Loucy (cell line): ENCODE data around the gene NOCT.

Experiments
- H2AFZ ChIP-seq: fragments of 200-600 bp; sonication (generic); 2 replicates; pipeline ENCODE4 v1.6.0; 2016; ENCODE audit warnings: antibody characterized with exemption, mild to moderate bottlenecking, low read length, moderate library complexity
- H3F3A ChIP-seq: fragments of 200-600 bp; 2 replicates; pipeline ENCODE4 v1.6.0; 2016; ENCODE audit warnings: antibody characterized with exemption, low read depth, mild to moderate bottlenecking
- H3K27me3 ChIP-seq: fragments of 200-600 bp; sonication (generic); 2 replicates; pipeline ENCODE4 v1.6.1; 2014; ENCODE audit warnings: low read length, mild to moderate bottlenecking; ENCODE audit not compliant: insufficient read depth, poor library complexity, severe bottlenecking
- H3K36me3 ChIP-seq: fragments of 200-600 bp; sonication (generic); 2 replicates; pipeline ENCODE4 v1.6.1; 2016; ENCODE audit warnings: low read length; ENCODE audit not compliant: insufficient read depth
- H3K4me1 ChIP-seq: fragments of 200-600 bp; sonication (generic); 2 replicates; pipeline ENCODE4 v1.5.1; 2014; ENCODE audit warnings: low read length, mild to moderate bottlenecking; ENCODE audit not compliant: insufficient read depth, poor library complexity, severe bottlenecking
- H3K4me2 ChIP-seq: fragments of 200-600 bp; sonication (generic); 2 replicates; pipeline ENCODE4 v1.6.0; 2014; ENCODE audit warnings: antibody characterized with exemption, low read length, low read depth, mild to moderate bottlenecking; ENCODE audit not compliant: poor library complexity, severe bottlenecking
- H3K4me3 ChIP-seq: fragments of 200-600 bp; sonication (generic); 2 replicates; pipeline ENCODE4 v1.5.1; 2014; ENCODE audit warnings: low read length, mild to moderate bottlenecking, mixed read lengths; ENCODE audit not compliant: poor library complexity, severe bottlenecking
- H3K79me2 ChIP-seq: fragments of 200-600 bp; sonication (generic); 2 replicates; pipeline ENCODE4 v1.6.1; 2014; ENCODE audit warnings: low read length; ENCODE audit not compliant: insufficient read depth
- H3K9ac ChIP-seq: fragments of 200-600 bp; sonication (generic); 2 replicates; pipeline ENCODE4 v1.6.0; 2014; ENCODE audit warnings: mild to moderate bottlenecking, low read depth, low read length, moderate library complexity; ENCODE audit not compliant: poor library complexity, severe bottlenecking
- H3K9me2 ChIP-seq: fragments of 200-600 bp; sonication (generic); replicated peaks from 2 replicates; pipeline ENCODE4 v1.6.1; 2016; ENCODE audit warnings: low read depth, low read length, mixed read lengths
- H3K9me3 ChIP-seq: fragments of 200-600 bp; sonication (generic); 2 replicates; pipeline ENCODE4 v1.6.1; 2014; ENCODE audit warnings: mild to moderate bottlenecking, antibody characterized with exemption, low read length, low read depth; ENCODE audit not compliant: insufficient read depth
- H4K20me1 ChIP-seq: fragments of 200-600 bp; sonication (generic); 2 replicates; pipeline ENCODE4 v1.6.0; 2014; ENCODE audit warnings: antibody characterized with exemption, low read length, mild to moderate bottlenecking; ENCODE audit not compliant: insufficient read depth, poor library complexity, severe bottlenecking
- EZH2phosphoT487 ChIP-seq: fragments of 200-600 bp; IDR thresholded peaks from 2 replicates; pipeline ENCODE4 v1.6.1; 2018; ENCODE audit warnings: antibody characterized with exemption, mild to moderate bottlenecking, moderate library complexity, borderline replicate concordance
- TF ChIP-seq, protein P1 (sequence below): fragments of 200-600 bp; sonication (generic); conservative IDR thresholded peaks from 2 replicates; pipeline ENCODE4 v1.5.1; 2014; ENCODE audit warnings: mild to moderate bottlenecking, antibody characterized with exemption, low read length

NOCT gene

GRCh38 chr4:138981930-138982390 is 33.6 kb upstream of the NOCT start:
- Histone ChIP-seq H3K79me2 (no peaks in the 10 kb centered on the region), H3K9me3 (no peaks in the 10 kb centered on the region), H3K4me3 (no peak overlapping the region), H3K9ac (no peak overlapping the region), H4K20me1 (no peaks in the 10 kb centered on the region), H3K4me1 (no peaks in the 10 kb centered on the region), H2AFZ (no peak overlapping the region), H3K36me3 (no peaks in the 10 kb centered on the region), H3K9me2 (no peaks in the 10 kb centered on the region), H3K4me2 (no peak overlapping the region), H3F3A (no peaks in the 10 kb centered on the region), H3K27me3 (no peaks in the 10 kb centered on the region)
- TF ChIP-seq EZH2phosphoT487, result no peak
- TF ChIP-seq, protein P1, sequence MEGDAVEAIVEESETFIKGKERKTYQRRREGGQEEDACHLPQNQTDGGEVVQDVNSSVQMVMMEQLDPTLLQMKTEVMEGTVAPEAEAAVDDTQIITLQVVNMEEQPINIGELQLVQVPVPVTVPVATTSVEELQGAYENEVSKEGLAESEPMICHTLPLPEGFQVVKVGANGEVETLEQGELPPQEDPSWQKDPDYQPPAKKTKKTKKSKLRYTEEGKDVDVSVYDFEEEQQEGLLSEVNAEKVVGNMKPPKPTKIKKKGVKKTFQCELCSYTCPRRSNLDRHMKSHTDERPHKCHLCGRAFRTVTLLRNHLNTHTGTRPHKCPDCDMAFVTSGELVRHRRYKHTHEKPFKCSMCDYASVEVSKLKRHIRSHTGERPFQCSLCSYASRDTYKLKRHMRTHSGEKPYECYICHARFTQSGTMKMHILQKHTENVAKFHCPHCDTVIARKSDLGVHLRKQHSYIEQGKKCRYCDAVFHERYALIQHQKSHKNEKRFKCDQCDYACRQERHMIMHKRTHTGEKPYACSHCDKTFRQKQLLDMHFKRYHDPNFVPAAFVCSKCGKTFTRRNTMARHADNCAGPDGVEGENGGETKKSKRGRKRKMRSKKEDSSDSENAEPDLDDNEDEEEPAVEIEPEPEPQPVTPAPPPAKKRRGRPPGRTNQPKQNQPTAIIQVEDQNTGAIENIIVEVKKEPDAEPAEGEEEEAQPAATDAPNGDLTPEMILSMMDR, result no peak

GRCh38 chr4:138982754-138983153 is 32.8 kb upstream of the NOCT start:
- H4K20me1 ChIP-seq, result no peaks in the 10 kb centered on the region

DNA sequence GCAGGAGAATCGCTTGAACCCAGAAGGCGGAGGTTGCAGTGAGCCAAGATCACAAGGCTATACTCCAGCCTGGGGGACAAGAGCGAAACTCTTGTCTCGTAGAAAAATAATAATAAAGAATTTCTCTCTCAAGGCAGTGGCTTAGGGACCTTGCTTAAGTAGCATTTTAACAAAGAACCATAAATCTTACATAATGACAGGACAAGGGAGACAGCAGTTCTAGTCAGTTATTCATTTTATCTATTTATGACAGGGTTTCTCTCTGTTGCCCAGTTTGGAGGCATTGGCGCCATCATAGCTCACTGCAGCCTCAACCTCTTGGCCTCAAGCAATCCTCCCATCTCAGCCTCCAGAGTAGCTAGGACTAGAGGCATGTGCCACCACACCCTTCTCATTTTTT is 31.9 kb upstream of the NOCT start:
- H2AFZ ChIP-seq, result no peak overlapping the region
- no peaks in the 10 kb centered on the region for H3K9me2 ChIP-seq
- no peaks in the 10 kb centered on the region for H3K36me3 ChIP-seq
- H3K79me2 ChIP-seq, result no peaks in the 10 kb centered on the region
- H3K9ac ChIP-seq, result no peak overlapping the region
- no peak for TF ChIP-seq EZH2phosphoT487
- TF ChIP-seq, protein P1, result no peak
- no peak overlapping the region for H3K4me3 ChIP-seq
- H3K9me3 ChIP-seq, result no peaks in the 10 kb centered on the region
- no peaks in the 10 kb centered on the region for H3F3A ChIP-seq
- no peaks in the 10 kb centered on the region for H3K4me1 ChIP-seq
- no peaks in the 10 kb centered on the region for H4K20me1 ChIP-seq
- no peaks in the 10 kb centered on the region for H3K27me3 ChIP-seq
- H3K4me2 ChIP-seq, result no peak overlapping the region

More at GRCh38 chr4:138982754-138983153, 32.8 kb upstream of the NOCT start:
- no peaks in the 10 kb centered on the region for H3K9me2 ChIP-seq
- no peak overlapping the region for H3K4me2 ChIP-seq
- H3K36me3 ChIP-seq, result no peaks in the 10 kb centered on the region
- H3K79me2 ChIP-seq, result no peaks in the 10 kb centered on the region
- no peak overlapping the region for H2AFZ ChIP-seq
- no peaks in the 10 kb centered on the region for H3K4me1 ChIP-seq
- no peak overlapping the region for H3K9ac ChIP-seq
- no peaks in the 10 kb centered on the region for H3K27me3 ChIP-seq
- H3K4me3 ChIP-seq, result no peak overlapping the region
- TF ChIP-seq EZH2phosphoT487, result no peak
- TF ChIP-seq, protein P1, result no peak
- H3K9me3 ChIP-seq, result no peaks in the 10 kb centered on the region
- H3F3A ChIP-seq, result no peaks in the 10 kb centered on the region
